Neutrophil (primary cell): ENCODE measurements around the gene SPRYD3.
A peak's percentile ranks its signal among the peaks of the same experiment; 100 is the strongest.

ENCODE experiments used
- H3K27ac ChIP-seq: fragments of 200-600 bp; sonication (generic); 2 replicates; pipeline ENCODE4 v1.5.1; 2016; ENCODE audit warnings: mild to moderate bottlenecking, moderate library complexity
- H3K27me3 ChIP-seq: fragments of 200-600 bp; sonication (generic); 2 replicates; pipeline ENCODE4 v1.6.0; 2016; ENCODE audit warnings: mild to moderate bottlenecking
- H3K36me3 ChIP-seq: fragments of 200-600 bp; sonication (generic); 2 replicates; pipeline ENCODE4 v1.5.1; 2017
- H3K4me1 ChIP-seq, 2 experiments: fragments of 200-600 bp in 1 of 2; sonication (generic) in 1 of 2; 1 replicate in 1 of 2; 2 replicates in 1 of 2; pipeline versions ENCODE4 v1.5.1 to v1.6.1; 2013 to 2016; ENCODE audit warnings: low read depth in 1 of 2, low read length in 1 of 2, mild to moderate bottlenecking in 1 of 2, moderate library complexity in 1 of 2; ENCODE audit not compliant: control insufficient read depth in 1 of 2, insufficient read depth in 1 of 2
- H3K4me3 ChIP-seq, 2 experiments: fragments of 200-600 bp in 1 of 2; sonication (generic) in 1 of 2; 1 replicate in 1 of 2; 2 replicates in 1 of 2; pipeline ENCODE4 v1.5.1; 2013 to 2016; ENCODE audit warnings: low read depth in 1 of 2, low read length in 1 of 2, mild to moderate bottlenecking in 1 of 2, moderate library complexity in 1 of 2
- H3K9me3 ChIP-seq: fragments of 200-600 bp; sonication (generic); 2 replicates; pipeline ENCODE4 v1.5.1; 2016
- CTCF ChIP-seq: fragments of 200-600 bp; sonication (generic); IDR thresholded peaks from 2 replicates; pipeline ENCODE4 v1.5.1; 2016; ENCODE audit warnings: antibody characterized with exemption

SPRYD3 gene

GRCh38 chr12:53079226-53080117 lies at the start of gene SPRYD3:
SPRYD3 (minus strand) TSS chr12:53079390; CDS start chr12:53079333, 57 bp downstream.
- peak within 1 kb of the TSS; percentile 68 for H3K27ac ChIP-seq
- peaks cover 24 to 25% of the 10 kb centered on the region in 2 experiments for H3K4me1 ChIP-seq
- peak; percentile 47 for TF ChIP-seq CTCF
- peaks cover 26% of the 10 kb centered on the region for H3K36me3 ChIP-seq
- no peaks in the 10 kb centered on the region for H3K9me3 ChIP-seq
- H3K4me3 ChIP-seq: peak within 1 kb of the TSS; percentile 60 to 88
- H3K27me3 ChIP-seq: no peaks in the 10 kb centered on the region

- no peaks in the 10 kb centered on the region for H3K36me3 ChIP-seq
- H3K27ac ChIP-seq: no peak overlapping the region
- H3K9me3 ChIP-seq: no peaks in the 10 kb centered on the region
- H3K27me3 ChIP-seq: no peaks in the 10 kb centered on the region
- no peak overlapping the region for H3K4me3 ChIP-seq
- H3K4me1 ChIP-seq: peaks cover 0 to 4% of the 10 kb centered on the region in 2 experiments
- no peak for TF ChIP-seq CTCF
Measured at GRCh38 chr12:53127169-53127568, 48.0 kb upstream of the SPRYD3 start.

- H3K4me1 ChIP-seq: peaks cover 0 to 4% of the 10 kb centered on the region in 2 experiments
Measured at GRCh38 chr12:53124352-53124723, 45.1 kb upstream of the SPRYD3 start.

GRCh38 chr12:53123578-53124351 lies 44.6 kb upstream of the SPRYD3 start:
- TF ChIP-seq CTCF: no peak
- Histone ChIP-seq H3K4me3 (no peak overlapping the region), H3K36me3 (no peaks in the 10 kb centered on the region)

More at GRCh38 chr12:53124352-53124723, 45.1 kb upstream of the SPRYD3 start:
- Histone ChIP-seq H3K4me3 (no peak overlapping the region), H3K36me3 (no peaks in the 10 kb centered on the region), H3K27ac (no peak overlapping the region), H3K27me3 (no peaks in the 10 kb centered on the region), H3K9me3 (no peaks in the 10 kb centered on the region)
- no peak for TF ChIP-seq CTCF

GRCh38 chr12:53122961-53123468 lies 43.8 kb upstream of the SPRYD3 start:
- no peak for TF ChIP-seq CTCF
- H3K9me3 ChIP-seq: no peaks in the 10 kb centered on the region
- H3K27ac ChIP-seq: no peak overlapping the region
- no peaks in the 10 kb centered on the region for H3K36me3 ChIP-seq
- H3K27me3 ChIP-seq: no peaks in the 10 kb centered on the region
- H3K4me1 ChIP-seq: no peaks in the 10 kb centered on the region
- H3K4me3 ChIP-seq: no peak overlapping the region

More at GRCh38 chr12:53123578-53124351, 44.6 kb upstream of the SPRYD3 start:
- H3K9me3 ChIP-seq: no peaks in the 10 kb centered on the region
- H3K27me3 ChIP-seq: no peaks in the 10 kb centered on the region
- H3K27ac ChIP-seq: no peak overlapping the region
- no peaks in the 10 kb centered on the region for H3K4me1 ChIP-seq
